Epithelial cell of umbilical artery (primary cell): ENCODE measurements around the gene MRPS2. TPM values are rescaled to one million over a fixed set of nuclear protein-coding genes. Genes with fewer than 3 reads are reported as not detected.

Experiments used
- total RNA-seq: library from RNA; depleted of rRNA; stranded (reverse); fragments of >200 nt; gene quantifications from 2 replicates; pipeline ENCODE4 v1.2.3, GENCODE V29; 2014

The MRPS2 gene
- 14.7 and 16.6 TPM in 2 replicates for total RNA-seq

DNA sequence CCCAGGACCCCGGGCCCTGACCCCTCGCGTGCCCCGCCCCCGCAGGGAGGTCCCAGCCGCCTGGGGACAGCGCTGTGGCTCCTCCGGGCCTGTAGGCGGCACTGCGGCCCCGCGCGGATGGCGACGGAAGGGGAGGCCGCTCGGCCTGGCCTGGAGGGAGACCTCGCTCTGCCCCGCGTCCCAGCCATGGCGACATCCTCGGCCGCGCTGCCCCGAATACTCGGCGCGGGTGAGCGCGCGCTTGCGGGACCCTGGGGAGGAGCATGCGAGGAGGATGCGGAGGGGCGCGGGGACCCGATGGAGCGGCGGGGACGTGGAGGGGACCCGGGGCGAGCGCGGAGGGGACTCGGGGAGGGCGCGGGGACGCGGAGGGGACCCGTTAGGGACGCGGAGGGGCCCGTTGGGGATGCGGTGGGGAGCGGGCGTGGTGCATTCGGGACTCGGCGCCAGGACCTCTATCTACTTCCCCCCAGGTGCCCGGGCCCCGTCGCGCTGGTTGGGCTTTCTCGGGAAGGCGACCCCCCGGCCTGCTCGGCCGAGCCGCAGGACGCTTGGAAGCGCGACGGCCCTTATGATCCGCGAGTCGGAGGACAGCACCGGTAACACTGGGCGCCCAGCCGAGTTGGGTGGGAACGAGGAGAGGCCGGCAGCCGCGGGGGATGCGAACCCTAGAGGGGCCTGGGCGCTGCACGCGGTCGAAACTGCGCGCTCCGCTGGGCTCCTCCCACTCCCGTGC is at the start of gene MRPS2:
TSS of gene MRPS2 (plus strand) at position 158 of the 736 bp plus-strand sequence. CDS start at position 187, 29 bp downstream.

DNA sequence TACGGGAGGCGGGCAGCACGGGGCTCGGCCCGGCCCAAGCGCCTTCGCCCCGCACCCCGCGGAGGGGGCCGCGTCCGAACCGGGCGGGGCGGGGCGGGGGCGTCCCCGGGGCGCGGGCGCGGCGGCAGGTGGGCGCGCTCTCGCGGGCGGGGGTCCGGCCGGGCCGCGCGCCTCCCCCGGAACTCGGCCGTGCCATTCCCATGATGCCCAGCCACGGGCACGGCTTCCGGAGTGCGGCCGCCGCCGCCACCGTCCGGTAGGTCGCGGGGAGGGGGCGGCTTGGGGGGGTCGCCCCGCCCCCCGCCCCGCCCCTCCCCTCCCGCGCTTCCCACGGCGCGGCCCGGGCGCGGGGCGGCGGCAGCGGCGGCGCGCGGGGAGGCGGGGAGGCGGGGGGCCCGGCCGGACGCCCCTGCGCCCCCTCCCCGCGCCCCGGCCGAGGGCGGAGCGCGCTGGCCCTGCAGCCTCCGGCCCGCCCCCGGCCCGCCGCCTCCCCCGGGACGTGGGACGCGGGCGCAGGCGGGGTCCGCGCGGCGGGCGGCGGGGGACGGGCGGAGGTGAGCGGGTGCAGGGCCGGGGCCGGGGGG is 20.9 kb upstream of the MRPS2 start, which contains the start of gene PPP1R26:
TSS of gene PPP1R26 (plus strand) at position 314 of the 584 bp plus-strand sequence. CDS start 4,729 bp downstream, outside the sequence.

DNA sequence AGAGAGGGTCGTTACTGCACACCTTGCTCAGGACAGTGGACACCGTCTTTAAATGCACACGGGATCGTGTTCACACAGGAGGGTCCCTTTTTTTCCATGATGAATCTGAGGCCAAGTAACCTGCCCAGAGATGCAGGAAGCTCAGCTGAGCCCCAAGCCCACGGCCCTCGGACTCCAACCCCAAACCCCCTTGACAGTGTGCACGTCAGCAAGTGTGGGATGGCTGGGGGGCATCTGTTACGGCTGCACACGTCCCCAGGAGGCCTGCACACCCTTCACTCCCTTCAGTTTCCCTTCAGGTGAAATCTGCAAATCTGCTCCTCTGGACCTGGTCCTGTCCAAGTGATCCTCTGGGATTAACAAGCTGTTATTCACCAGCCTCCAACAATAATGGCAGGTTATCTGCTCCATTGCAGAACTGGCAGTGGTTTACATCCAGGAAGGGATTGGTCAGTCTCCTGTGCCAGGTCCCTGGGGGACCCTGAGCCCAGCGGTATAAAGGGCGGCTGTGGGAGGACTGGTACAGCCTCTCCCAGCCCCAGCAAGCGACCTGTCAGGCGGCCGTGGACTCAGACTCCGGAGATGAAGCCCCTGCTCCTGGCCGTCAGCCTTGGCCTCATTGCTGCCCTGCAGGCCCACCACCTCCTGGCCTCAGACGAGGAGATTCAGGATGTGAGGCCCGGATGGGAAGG is 20.6 kb downstream of the MRPS2 start, which contains the start of gene LCN1:
TSS of gene LCN1 (plus strand) at position 525 of the 692 bp plus-strand sequence. CDS start at position 583, 58 bp downstream.

DNA sequence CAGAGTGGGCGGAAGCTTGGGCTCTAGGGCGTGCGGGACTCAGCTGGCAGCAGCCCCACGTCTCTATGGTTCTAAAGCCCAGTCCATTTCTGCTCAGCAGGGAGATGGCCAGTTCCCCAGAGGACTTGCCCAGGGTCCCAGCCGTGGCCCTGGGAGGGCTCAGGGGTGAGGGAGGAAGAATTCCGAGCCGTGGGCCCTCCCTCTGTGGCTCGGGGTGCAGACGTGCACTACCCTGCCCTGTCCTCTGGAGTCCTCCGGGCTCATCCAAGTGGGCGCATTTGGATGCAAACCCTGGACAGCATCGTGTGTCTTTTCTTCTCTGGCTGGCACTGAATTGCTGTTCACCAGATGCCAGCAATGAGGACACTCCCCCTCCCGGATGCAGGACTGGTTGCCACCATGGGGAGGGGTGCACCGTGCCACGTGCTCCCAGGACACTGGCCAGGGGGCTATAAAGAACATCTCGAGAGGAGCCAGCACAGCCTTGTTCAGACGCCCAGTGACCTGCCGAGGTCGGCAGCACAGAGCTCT is 45.2 kb downstream of the MRPS2 start, which contains the start of gene OBP2A:
TSS of gene OBP2A (plus strand) at position 481 of the 531 bp plus-strand sequence. CDS start 55 bp downstream, outside the sequence.

Other genes starting within 250 kb of the MRPS2 start
- 14.7 and 15.6 TPM in 2 replicates for gene PPP1R26, start 20.9 kb upstream of the MRPS2 start, total RNA-seq
- not detected in 2 replicates for gene LCN1, start 20.8 kb downstream of the MRPS2 start, total RNA-seq
- not detected in 2 replicates for gene OBP2A, start 45.4 kb downstream of the MRPS2 start, total RNA-seq
- gene PAEP, start 61.1 kb downstream of the MRPS2 start, total RNA-seq = not detected in 2 replicates
- not detected in 2 replicates for gene GLT6D1, start 138.9 kb downstream of the MRPS2 start, total RNA-seq
- not detected in 2 replicates for gene LCN9, start 162.6 kb downstream of the MRPS2 start, total RNA-seq
- gene SOHLH1, start 198.8 kb downstream of the MRPS2 start, total RNA-seq = not detected in 2 replicates
- gene KCNT1, start 201.5 kb downstream of the MRPS2 start, total RNA-seq = not detected in 2 replicates